ENCODE results near the gene PKN1.

The PKN1 gene

GRCh38 chr19:14474827-14475226 is 41.7 kb downstream of the PKN1 start:
- DNase-seq = no peak
- Histone ChIP-seq H3K27me3 (0 out of 2 replicates have a peak, but pooled peaks cover 4% of the 10 kb centered on the region), H3K9me3 (no peaks in the 10 kb centered on the region), H3K4me1 (peaks cover 39% of the 10 kb centered on the region), H3K36me3 (peaks cover 11% of the 10 kb centered on the region; the same call in 1 of the 2 replicates), H3K4me3 (ENCODE audit: low read depth, low read length) (peak overlapping the region; percentile 50)
- no peak for TF ChIP-seq CTCF (IDR thresholded peaks at IDR 0.05; ENCODE audit: low read depth, low read length)

GRCh38 chr19:14475251-14476073 is 42.4 kb downstream of the PKN1 start, which contains the start of gene PTGER1:
TSS of gene PTGER1 (minus strand) at chr19:14475354. CDS start at chr19:14474320, 1,034 bp downstream.
- Histone ChIP-seq H3K36me3 (peaks cover 5% of the 10 kb centered on the region; the same call in 1 of the 2 replicates), H3K4me3 (ENCODE audit: low read depth, low read length) (peak within 1 kb of the TSS; percentile 50), H3K9me3 (no peaks in the 10 kb centered on the region), H3K4me1 (peaks cover 39% of the 10 kb centered on the region), H3K27me3 (0 out of 2 replicates have a peak, but pooled peaks cover 4% of the 10 kb centered on the region)
- DNase-seq = peak; percentile 71
- peak; percentile 48 for TF ChIP-seq CTCF (IDR thresholded peaks at IDR 0.05; ENCODE audit: low read depth, low read length)

- Histone ChIP-seq H3K9me3 (no peaks in the 10 kb centered on the region), H3K4me3 (ENCODE audit: low read depth, low read length) (no peak overlapping the region), H3K36me3 (peaks cover 4% of the 10 kb centered on the region; the same call in 1 of the 2 replicates), H3K27me3 (0 out of 2 replicates have a peak, but pooled peaks cover 4% of the 10 kb centered on the region), H3K4me1 (peaks cover 39% of the 10 kb centered on the region)
- TF ChIP-seq CTCF (IDR thresholded peaks at IDR 0.05; ENCODE audit: low read depth, low read length) = no peak
- no peak for DNase-seq
Observed at GRCh38 chr19:14476327-14476672, 43.2 kb downstream of the PKN1 start.

GRCh38 chr19:14476673-14477401 is 43.7 kb downstream of the PKN1 start:
- TF ChIP-seq CTCF (IDR thresholded peaks at IDR 0.05; ENCODE audit: low read depth, low read length) = no peak
- Histone ChIP-seq H3K27me3 (0 out of 2 replicates have a peak, but pooled peaks cover 4% of the 10 kb centered on the region), H3K4me1 (peaks cover 39% of the 10 kb centered on the region), H3K4me3 (ENCODE audit: low read depth, low read length) (no peak overlapping the region), H3K36me3 (peaks cover 4% of the 10 kb centered on the region; the same call in 1 of the 2 replicates), H3K9me3 (no peaks in the 10 kb centered on the region)
- DNase-seq = no peak

- peaks cover 32% of the 10 kb centered on the region for H3K4me1 ChIP-seq
- DNase-seq = peak; percentile 74
- peaks cover under 1% of the 10 kb centered on the region; the same call in 1 of the 2 replicates for H3K36me3 ChIP-seq
- H3K4me3 ChIP-seq (ENCODE audit: low read depth, low read length) = no peak overlapping the region
- H3K9me3 ChIP-seq = no peaks in the 10 kb centered on the region
- no peak for TF ChIP-seq CTCF (IDR thresholded peaks at IDR 0.05; ENCODE audit: low read depth, low read length)
- 0 out of 2 replicates have a peak, but pooled peaks cover under 1% of the 10 kb centered on the region for H3K27me3 ChIP-seq
Observed at GRCh38 chr19:14477418-14478112, 44.5 kb downstream of the PKN1 start.
